ENCODE measurements around the gene ELOVL6. TPM values are rescaled to one million over a fixed set of nuclear protein-coding genes. Genes with fewer than 3 reads are reported as not detected.

Gene ELOVL6
- total and polyA plus RNA-seq, 9 of the 15 experiments (the other 6 are each of a cell fraction or from before 2014, with no cell fraction given): 18.3 to 82.6 (median 46.0) TPM

GRCh38 chr4:110197529-110198042 lies 829 bp downstream of the ELOVL6 start (continued):
- TF ChIP-seq, protein P1, sequence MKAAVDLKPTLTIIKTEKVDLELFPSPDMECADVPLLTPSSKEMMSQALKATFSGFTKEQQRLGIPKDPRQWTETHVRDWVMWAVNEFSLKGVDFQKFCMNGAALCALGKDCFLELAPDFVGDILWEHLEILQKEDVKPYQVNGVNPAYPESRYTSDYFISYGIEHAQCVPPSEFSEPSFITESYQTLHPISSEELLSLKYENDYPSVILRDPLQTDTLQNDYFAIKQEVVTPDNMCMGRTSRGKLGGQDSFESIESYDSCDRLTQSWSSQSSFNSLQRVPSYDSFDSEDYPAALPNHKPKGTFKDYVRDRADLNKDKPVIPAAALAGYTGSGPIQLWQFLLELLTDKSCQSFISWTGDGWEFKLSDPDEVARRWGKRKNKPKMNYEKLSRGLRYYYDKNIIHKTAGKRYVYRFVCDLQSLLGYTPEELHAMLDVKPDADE (conservative IDR thresholded peaks at IDR 0.05; ENCODE audit: control insufficient read depth, low read depth, low read length): no peak
- TF ChIP-seq, protein P2, sequence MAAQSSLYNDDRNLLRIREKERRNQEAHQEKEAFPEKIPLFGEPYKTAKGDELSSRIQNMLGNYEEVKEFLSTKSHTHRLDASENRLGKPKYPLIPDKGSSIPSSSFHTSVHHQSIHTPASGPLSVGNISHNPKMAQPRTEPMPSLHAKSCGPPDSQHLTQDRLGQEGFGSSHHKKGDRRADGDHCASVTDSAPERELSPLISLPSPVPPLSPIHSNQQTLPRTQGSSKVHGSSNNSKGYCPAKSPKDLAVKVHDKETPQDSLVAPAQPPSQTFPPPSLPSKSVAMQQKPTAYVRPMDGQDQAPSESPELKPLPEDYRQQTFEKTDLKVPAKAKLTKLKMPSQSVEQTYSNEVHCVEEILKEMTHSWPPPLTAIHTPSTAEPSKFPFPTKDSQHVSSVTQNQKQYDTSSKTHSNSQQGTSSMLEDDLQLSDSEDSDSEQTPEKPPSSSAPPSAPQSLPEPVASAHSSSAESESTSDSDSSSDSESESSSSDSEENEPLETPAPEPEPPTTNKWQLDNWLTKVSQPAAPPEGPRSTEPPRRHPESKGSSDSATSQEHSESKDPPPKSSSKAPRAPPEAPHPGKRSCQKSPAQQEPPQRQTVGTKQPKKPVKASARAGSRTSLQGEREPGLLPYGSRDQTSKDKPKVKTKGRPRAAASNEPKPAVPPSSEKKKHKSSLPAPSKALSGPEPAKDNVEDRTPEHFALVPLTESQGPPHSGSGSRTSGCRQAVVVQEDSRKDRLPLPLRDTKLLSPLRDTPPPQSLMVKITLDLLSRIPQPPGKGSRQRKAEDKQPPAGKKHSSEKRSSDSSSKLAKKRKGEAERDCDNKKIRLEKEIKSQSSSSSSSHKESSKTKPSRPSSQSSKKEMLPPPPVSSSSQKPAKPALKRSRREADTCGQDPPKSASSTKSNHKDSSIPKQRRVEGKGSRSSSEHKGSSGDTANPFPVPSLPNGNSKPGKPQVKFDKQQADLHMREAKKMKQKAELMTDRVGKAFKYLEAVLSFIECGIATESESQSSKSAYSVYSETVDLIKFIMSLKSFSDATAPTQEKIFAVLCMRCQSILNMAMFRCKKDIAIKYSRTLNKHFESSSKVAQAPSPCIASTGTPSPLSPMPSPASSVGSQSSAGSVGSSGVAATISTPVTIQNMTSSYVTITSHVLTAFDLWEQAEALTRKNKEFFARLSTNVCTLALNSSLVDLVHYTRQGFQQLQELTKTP (IDR thresholded peaks at IDR 0.05; ENCODE audit: low read depth in 1 of 2, partially characterized antibody in 2 of 2): peak in 1 of 2 experiments; percentile 71
- TF ChIP-seq FOXP4 (CRISPR knock-in tag; IDR thresholded peaks at IDR 0.05; ENCODE audit: borderline replicate concordance): no peak
- no peak for TF ChIP-seq YBX1 (IDR thresholded peaks at IDR 0.05)
- no peak for TF ChIP-seq NCOA2 (IDR thresholded peaks at IDR 0.05; ENCODE audit: partially characterized antibody in 2 of 2)
- peak; percentile 4 for TF ChIP-seq RBBP5 (IDR thresholded peaks at IDR 0.05; ENCODE audit: borderline replicate concordance, insufficient read depth, low read length, poor library complexity, severe bottlenecking)
- TF ChIP-seq BCOR (IDR thresholded peaks at IDR 0.05): peak; percentile 35; the same call in 1 of the 2 replicates
- TF ChIP-seq ZNF75A (CRISPR knock-in tag; IDR thresholded peaks at IDR 0.05): no peak
- TF ChIP-seq ERF (CRISPR knock-in tag; IDR thresholded peaks at IDR 0.05): no peak
- TF ChIP-seq ZNF740 (CRISPR knock-in tag; IDR thresholded peaks at IDR 0.05): peak; percentile 71
- no peak for TF ChIP-seq ZNF740 (tag; IDR thresholded peaks at IDR 0.05)
- no peak for TF ChIP-seq ZFP36 (IDR thresholded peaks at IDR 0.05; ENCODE audit: low read depth, low read length, partially characterized antibody)
- TF ChIP-seq ZNF143 (CRISPR knock-in tag; IDR thresholded peaks at IDR 0.05): no peak
- peak; percentile 45 for TF ChIP-seq POLR2A (conservative IDR thresholded peaks at IDR 0.05)
- no peak for TF ChIP-seq BACH1 (tag; IDR thresholded peaks at IDR 0.05)
- TF ChIP-seq, protein P3, sequence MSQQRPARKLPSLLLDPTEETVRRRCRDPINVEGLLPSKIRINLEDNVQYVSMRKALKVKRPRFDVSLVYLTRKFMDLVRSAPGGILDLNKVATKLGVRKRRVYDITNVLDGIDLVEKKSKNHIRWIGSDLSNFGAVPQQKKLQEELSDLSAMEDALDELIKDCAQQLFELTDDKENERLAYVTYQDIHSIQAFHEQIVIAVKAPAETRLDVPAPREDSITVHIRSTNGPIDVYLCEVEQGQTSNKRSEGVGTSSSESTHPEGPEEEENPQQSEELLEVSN (IDR thresholded peaks at IDR 0.05; ENCODE audit: borderline replicate concordance in 1 of 2, extremely low read depth in 1 of 2, insufficient read depth in 1 of 2, insufficient read length in 1 of 2, low read depth in 1 of 2, low read length in 1 of 2, poor library complexity in 1 of 2, severe bottlenecking in 1 of 2): peak in 1 of 2 experiments; percentile 20
- TF ChIP-seq MAFG (tag; conservative IDR thresholded peaks at IDR 0.05): no peak
- no peak for TF ChIP-seq ZNF76 (CRISPR knock-in tag; IDR thresholded peaks at IDR 0.05; ENCODE audit: borderline replicate concordance)
